Metanephros (tissue), 2 donors: ENCODE data around the gene AGPAT3. TPM values are rescaled to one million over a fixed set of nuclear protein-coding genes. Genes with fewer than 3 reads are reported as not detected.

Source experiments
- small RNA-seq: library from RNA; depleted of rRNA; stranded (forward); fragments of <200 nt; gene quantifications from one replicate; pipeline ENCODE3, GENCODE V24; 2014; ENCODE audit warnings: low replicate concordance
- total RNA-seq: library from RNA; depleted of rRNA; stranded (reverse); fragments of >200 nt; gene quantifications from one replicate; pipeline ENCODE4 v1.2.3, GENCODE V29; 2014

The AGPAT3 gene
- total RNA-seq = 44.7 TPM

DNA sequence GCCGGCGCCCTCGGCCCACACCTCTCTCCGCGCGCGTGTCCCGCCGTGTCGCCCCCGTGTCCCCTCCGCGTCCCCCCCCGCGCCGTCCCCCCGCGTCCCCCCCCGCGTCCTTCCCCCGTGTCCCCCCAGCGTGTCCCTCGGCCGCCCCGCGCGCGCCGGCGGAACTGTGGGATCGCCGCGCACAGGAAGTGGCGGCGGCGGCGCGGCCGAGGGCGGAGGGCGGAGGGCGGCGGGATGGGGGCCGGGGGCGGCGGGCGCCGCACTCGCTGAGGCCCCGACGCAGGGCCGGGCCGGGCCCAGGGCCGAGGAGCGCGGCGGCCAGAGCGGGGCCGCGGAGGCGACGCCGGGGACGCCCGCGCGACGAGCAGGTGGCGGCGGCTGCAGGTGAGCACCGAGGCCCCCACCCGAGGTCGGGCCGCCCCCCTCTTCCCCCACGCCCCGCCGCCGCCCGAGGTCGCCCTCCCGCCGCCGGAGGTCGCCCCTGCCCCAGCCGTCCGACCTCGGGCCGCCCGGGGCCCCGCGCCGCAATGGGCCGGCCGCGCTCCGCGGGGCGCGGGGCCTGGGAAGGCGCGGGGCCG, at the start of gene AGPAT3:
AGPAT3 (plus strand) TSS at position 262 of the 578 bp plus-strand sequence. CDS start 94,459 bp downstream, outside the sequence.

GRCh38 chr21:44011579-44012473, 146.8 kb downstream of the AGPAT3 start, which contains the start of gene TRAPPC10:
TSS of gene TRAPPC10 (plus strand) at chr21:44012309. CDS start at chr21:44012494, 185 bp downstream.

Small RNAs within 50 kb of the gene (small RNA-seq; reads per million reads assigned to genes)
- gene RNU6-1150P = not detected
- not detected for gene RNU6-859P

Other genes with a start within 250 kb of the AGPAT3 start
- gene HSF2BP, start 205.7 kb upstream of the AGPAT3 start, total RNA-seq = 3.0 TPM
- 21.1 TPM for gene RRP1B, start 205.7 kb upstream of the AGPAT3 start, total RNA-seq
- 83.4 TPM for gene PDXK, start 146.1 kb upstream of the AGPAT3 start, total RNA-seq
- 11.8 TPM for gene CSTB, start 88.9 kb upstream of the AGPAT3 start, total RNA-seq
- gene RRP1, start 75.6 kb upstream of the AGPAT3 start, total RNA-seq = 17.9 TPM
- gene TRAPPC10, start 147.1 kb downstream of the AGPAT3 start, total RNA-seq = 44.8 TPM
- 16.1 TPM for gene PWP2, start 242.2 kb downstream of the AGPAT3 start, total RNA-seq